Ishikawa (cell line): ENCODE results near the gene KRAS.

Experiments
- CEBPB ChIP-seq: IDR thresholded peaks from 2 replicates; pipeline ENCODE4 v1.6.1; 2012
- CREB1 ChIP-seq: IDR thresholded peaks from 2 replicates; pipeline ENCODE4 v1.6.1; 2012; ENCODE audit warnings: low read depth
- EGR1 ChIP-seq: IDR thresholded peaks from 2 replicates; pipeline ENCODE4 v1.6.1; 2012
- EP300 ChIP-seq: IDR thresholded peaks from 2 replicates; pipeline ENCODE4 v1.6.1; 2012; ENCODE audit warnings: borderline replicate concordance
- FOXM1 ChIP-seq: IDR thresholded peaks from 2 replicates; pipeline ENCODE4 v1.6.1; 2012; ENCODE audit warnings: low read depth, borderline replicate concordance
- MAX ChIP-seq: IDR thresholded peaks from 2 replicates; pipeline ENCODE4 v1.6.1; 2012
- NFIC ChIP-seq: IDR thresholded peaks from 2 replicates; pipeline ENCODE4 v1.6.1; 2012
- RAD21 ChIP-seq: IDR thresholded peaks from 2 replicates; pipeline ENCODE4 v1.6.1; 2012; ENCODE audit warnings: low read depth
- REST ChIP-seq: IDR thresholded peaks from 2 replicates; pipeline ENCODE4 v1.6.1; 2012; ENCODE audit warnings: low read depth, mild to moderate bottlenecking
- TAF1 ChIP-seq: IDR thresholded peaks from 2 replicates; pipeline ENCODE4 v1.6.1; 2012; ENCODE audit warnings: low read depth, mild to moderate bottlenecking
- TCF12 ChIP-seq: IDR thresholded peaks from 2 replicates; pipeline ENCODE4 v1.6.1; 2012; ENCODE audit warnings: low read depth
- TEAD4 ChIP-seq: IDR thresholded peaks from 2 replicates; pipeline ENCODE4 v1.6.1; 2012
- USF1 ChIP-seq: IDR thresholded peaks from 2 replicates; pipeline ENCODE4 v1.6.1; 2012
- YY1 ChIP-seq: IDR thresholded peaks from 2 replicates; pipeline ENCODE4 v1.6.1; 2012; ENCODE audit warnings: low read depth
- ZBTB7A ChIP-seq: IDR thresholded peaks from 2 replicates; pipeline ENCODE4 v1.6.1; 2012; ENCODE audit warnings: low read depth

KRAS gene

GRCh38 chr12:25243680-25243990 is 7.1 kb downstream of the KRAS start:
- no peak for TF ChIP-seq YY1
- TF ChIP-seq EP300, result no peak
- TF ChIP-seq TAF1, result no peak
- TF ChIP-seq USF1, result no peak
- TF ChIP-seq TCF12, result no peak
- no peak for TF ChIP-seq CREB1
- TF ChIP-seq ZBTB7A, result no peak
- no peak for TF ChIP-seq MAX
- no peak for TF ChIP-seq EGR1
- no peak for TF ChIP-seq TEAD4
- TF ChIP-seq REST, result no peak
- no peak for TF ChIP-seq FOXM1
- TF ChIP-seq CEBPB, result no peak
- no peak for TF ChIP-seq RAD21
- TF ChIP-seq NFIC, result no peak

- TF ChIP-seq MAX (no peak), TEAD4 (no peak), ZBTB7A (no peak), CREB1 (no peak), USF1 (no peak), TCF12 (no peak), CEBPB (no peak), RAD21 (no peak), EGR1 (no peak), FOXM1 (no peak), EP300 (no peak), NFIC (no peak), REST (no peak)
Observed at GRCh38 chr12:25242981-25243679, 7.6 kb downstream of the KRAS start.

GRCh38 chr12:25241167-25242020 is 9.3 kb downstream of the KRAS start:
- TF ChIP-seq TCF12 (no peak), MAX (no peak), NFIC (no peak), RAD21 (peak; percentile 55; the same call in 1 of the 2 replicates), ZBTB7A (no peak)

- TF ChIP-seq EP300, result no peak
- no peak for TF ChIP-seq REST
- no peak for TF ChIP-seq USF1
Observed at GRCh38 chr12:25236626-25237025, 14.1 kb downstream of the KRAS start.
